Sciatic nerve (tissue), 2 donors: Measurements from ENCODE around the gene NRIP1. TPM values are rescaled to one million over a fixed set of nuclear protein-coding genes. Genes with fewer than 3 reads are reported as not detected.
"Not testable (repeated sequence)": the region's sequence is repeated elsewhere in the genome, so short reads cannot be mapped to it uniquely, and the experiment has no call there.

Experiments
- ATAC-seq: fragments of 200-7000 bp; cut with Tn5 transposase; one replicate; pipeline ENCODE4 v1.9.1; 2020; ENCODE audit warnings: mild to moderate bottlenecking, moderate library complexity
- DNase-seq: peaks from one replicate; pipeline ENCODE4 v3.0.0-alpha.2; 2020; ENCODE audit warnings: low spot score
- intact Hi-C: fragments of 100-400 bp; cut with DNase I; formaldehyde crosslinking; loops from one replicate; pipeline ENCODE4 v1.14.2; 2022
- total RNA-seq: library from RNA; stranded (reverse); fragmentation: NEBNext Ultra II Directional; extraction: Animal tissue kit (Norgen Biotek cat#: 25700); gene quantifications from one replicate; pipeline ENCODE4 v1.2.1, GENCODE V29; 2021
- donor health status: DM: no; HTN: no; CAD: no.
- donor health status: DM: no; HTN: no; CAD: no.

NRIP1 gene
- total RNA-seq, 1 donor from 2014 or later: 59.6 TPM

- ATAC-seq (no peak), DNase-seq (no peak)
- intact Hi-C loops: loop anchor here (5.0 kb wide), 1 partner anchor 564 kb away; no protein-coding TSS in a partner anchor
These were observed 108.8 kb downstream of the NRIP1 start for GRCh38 chr21:14955936-14956520.

GRCh38 chr21:14952916-14953315 is 111.9 kb downstream of the NRIP1 start:
- intact Hi-C loops: no loop called here
- no peak for DNase-seq
- no peak for ATAC-seq

- intact Hi-C loops: no loop called here
- ATAC-seq (no peak), DNase-seq (no peak)
These were observed 115.2 kb downstream of the NRIP1 start for GRCh38 chr21:14949603-14950002.

- DNase-seq (no peak), ATAC-seq (no peak)
- intact Hi-C loops: no loop called here
These were observed 117.1 kb downstream of the NRIP1 start for GRCh38 chr21:14947613-14948160.

GRCh38 chr21:14945176-14945575 is 119.6 kb downstream of the NRIP1 start:
- intact Hi-C loops: no loop called here

GRCh38 chr21:14943616-14944015 is 121.2 kb downstream of the NRIP1 start:
- intact Hi-C loops: no loop called here
- no peak for DNase-seq
- ATAC-seq: no peak

More at GRCh38 chr21:14945176-14945575, 119.6 kb downstream of the NRIP1 start:
- ATAC-seq (no peak), DNase-seq (no peak)

GRCh38 chr21:14942801-14943490 is 121.9 kb downstream of the NRIP1 start:
- ATAC-seq: no peak
- intact Hi-C loops: no loop called here
- no peak for DNase-seq

GRCh38 chr21:14927324-14927723 is 137.5 kb downstream of the NRIP1 start:
- intact Hi-C loops, ATAC-seq, DNase-seq: not testable (repeated sequence)

- DNase-seq: no peak
- intact Hi-C loops: no loop called here
These were observed 138.6 kb downstream of the NRIP1 start for GRCh38 chr21:14926186-14926585.

GRCh38 chr21:14923468-14923867 is 141.3 kb downstream of the NRIP1 start:
- intact Hi-C loops: no loop called here
- DNase-seq: no peak
- ATAC-seq: no peak

More at GRCh38 chr21:14926186-14926585, 138.6 kb downstream of the NRIP1 start:
- no peak for ATAC-seq

GRCh38 chr21:14922980-14923379 is 141.8 kb downstream of the NRIP1 start:
- no peak for ATAC-seq
- no peak for DNase-seq
- intact Hi-C loops: no loop called here

- DNase-seq (no peak), ATAC-seq (no peak)
- intact Hi-C loops: no loop called here
These were observed 146.3 kb downstream of the NRIP1 start for GRCh38 chr21:14918527-14918926.

- DNase-seq (no peak), ATAC-seq (no peak)
- intact Hi-C loops: no loop called here
These were observed 147.0 kb downstream of the NRIP1 start for GRCh38 chr21:14917762-14918161.

GRCh38 chr21:14916676-14917141 is 148.1 kb downstream of the NRIP1 start:
- ATAC-seq (no peak), DNase-seq (no peak)
- intact Hi-C loops: no loop called here

GRCh38 chr21:14913638-14914037 is 151.2 kb downstream of the NRIP1 start:
- no peak for DNase-seq
- no peak for ATAC-seq
- intact Hi-C loops: no loop called here

- intact Hi-C loops: no loop called here
- DNase-seq (no peak), ATAC-seq (no peak)
These were observed 153.4 kb downstream of the NRIP1 start for GRCh38 chr21:14911351-14911750.
